DLD1 (cell line): ENCODE results near the gene MESD.

ENCODE experiments used
- in situ Hi-C: cut with HindIII; loops from 2 replicates; pipeline ENCODE4 v1.10.0; 2017; ENCODE audit warnings: low sequenced_read_pairs

The MESD gene

DNA sequence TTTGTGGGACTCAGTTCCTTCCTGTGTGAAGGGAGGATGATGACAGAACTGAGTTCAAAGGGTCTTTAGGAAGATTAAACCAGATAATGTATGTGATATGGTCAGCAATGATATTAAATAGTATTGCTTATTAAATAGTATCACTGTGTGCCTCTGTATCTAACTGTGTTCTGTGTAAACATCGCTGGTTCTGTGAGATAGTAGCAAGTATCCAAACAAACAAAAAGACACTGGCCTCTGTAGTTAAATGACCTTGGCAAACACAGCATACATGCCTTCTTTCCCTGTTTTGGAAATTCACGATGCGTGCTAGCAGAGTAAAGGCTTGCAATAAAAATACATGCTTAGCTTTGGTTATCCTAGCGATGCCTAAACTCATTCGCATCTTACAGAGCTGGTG, 76.1 kb downstream of the MESD start:
- in situ Hi-C loops: no loop called here

- in situ Hi-C loops: no loop called here
Measured at GRCh38 chr15:80912673-80913072, 76.9 kb downstream of the MESD start.

GRCh38 chr15:80911821-80912220, 77.8 kb downstream of the MESD start:
- in situ Hi-C loops: no loop called here

- in situ Hi-C loops: no loop called here
Measured at GRCh38 chr15:80906159-80906766, 83.4 kb downstream of the MESD start.

- in situ Hi-C loops: no loop called here
Measured at GRCh38 chr15:80904998-80905397, 84.6 kb downstream of the MESD start.

DNA sequence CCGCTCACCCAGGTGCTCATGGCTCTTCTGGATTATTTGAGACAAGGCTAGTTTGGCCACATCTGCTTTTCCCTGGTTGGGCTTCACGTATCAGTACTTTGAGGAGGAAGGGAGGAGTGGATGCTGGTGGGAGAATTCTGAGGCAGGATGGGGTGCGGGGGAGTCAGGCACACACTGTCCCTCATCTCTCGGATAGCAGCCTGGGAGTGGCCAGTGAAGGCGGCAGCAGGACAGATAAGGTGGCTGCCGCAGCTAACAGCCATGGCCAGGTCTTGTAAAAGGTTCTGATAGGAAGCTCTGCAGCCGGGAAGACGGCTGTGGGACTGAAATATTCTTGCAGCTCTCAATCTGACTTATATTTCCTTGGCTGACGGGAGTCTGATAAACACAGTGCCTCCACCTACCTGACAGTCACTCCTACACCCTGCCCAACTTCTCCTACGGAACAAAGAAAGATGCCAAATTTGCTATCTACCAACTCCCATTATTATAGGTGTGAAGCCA, 87.3 kb downstream of the MESD start:
- in situ Hi-C loops: no loop called here

DNA sequence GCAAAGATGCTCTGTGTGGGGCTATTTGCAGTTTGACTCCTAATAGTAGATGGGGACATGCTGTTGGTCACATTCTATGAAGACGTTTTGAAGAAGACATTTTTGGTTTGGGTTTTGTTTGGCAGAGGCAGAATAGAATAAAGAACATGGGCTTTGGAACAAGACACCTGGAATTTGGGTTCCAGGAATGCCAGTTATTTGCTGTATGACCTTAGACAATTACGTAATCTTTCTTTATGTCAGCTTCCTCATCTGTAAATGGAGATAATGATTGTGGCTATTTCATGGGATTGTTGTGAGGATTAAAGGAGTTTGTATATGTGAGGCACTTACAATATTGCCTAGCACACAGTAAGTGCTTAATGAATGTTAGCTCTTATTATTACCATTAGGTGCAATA, 91.6 kb downstream of the MESD start:
- in situ Hi-C loops: no loop called here
